ENCODE measurements around the gene ZBTB7C. TPM values are rescaled to one million over a fixed set of nuclear protein-coding genes. Genes with fewer than 3 reads are reported as not detected.

The ZBTB7C gene
- total RNA-seq, 1 experiment from 2014 or later = 0.18 TPM

- no peaks in the 10 kb centered on the region for H3K27me3 ChIP-seq (replicated peaks; ENCODE audit: control insufficient read depth, insufficient read depth, low read length)
- POLR2A ChIA-PET = interaction anchor here (0.6 kb wide), 1 partner anchor 25 kb away, joined by 3 read pairs; no protein-coding TSS in a partner anchor
- DNase-seq = no peak
- CTCF ChIA-PET = no interaction called here
- H3K9me3 ChIP-seq = no peaks in the 10 kb centered on the region
- no peak for TF ChIP-seq CTCF (IDR thresholded peaks at IDR 0.05; ENCODE audit: insufficient read depth in 1 of 2, low read depth in 1 of 2, low read length in 1 of 2, severe bottlenecking in 1 of 2, unreplicated experiment in 1 of 2)
- Mint-ChIP-seq H3K4me3 (ENCODE audit: unreplicated experiment) (peak overlapping the region; percentile 35), H3K4me1 (ENCODE audit: low read depth, unreplicated experiment) (peaks cover 7% of the 10 kb centered on the region), H3K9me3 (ENCODE audit: unreplicated experiment) (no peaks in the 10 kb centered on the region), H3K27me3 (ENCODE audit: insufficient read depth, unreplicated experiment) (peaks cover 3% of the 10 kb centered on the region), H3K27ac (ENCODE audit: unreplicated experiment) (no peak overlapping the region), H3K36me3 (ENCODE audit: insufficient read depth, unreplicated experiment) (no peaks in the 10 kb centered on the region)
- no peaks in the 10 kb centered on the region for H3K4me1 ChIP-seq
- H3K4me3 ChIP-seq (ENCODE audit: low read depth, low read length) = no peak overlapping the region
- H3K36me3 ChIP-seq (ENCODE audit: control insufficient read depth, insufficient read depth, low read length) = no peaks in the 10 kb centered on the region
- intact Hi-C loops (cut with micrococcal nuclease; ENCODE audit: unreplicated experiment) = no loop called here
- no TSS peak for BruUV-seq (replicated peaks)
Measured at GRCh38 chr18:48137374-48138081, 271.7 kb downstream of the ZBTB7C start.

- ChIA-PET POLR2A (no interaction called here), CTCF (no interaction called here)
- no peaks in the 10 kb centered on the region for H3K9me3 ChIP-seq
- Mint-ChIP-seq H3K9me3 (ENCODE audit: unreplicated experiment) (no peaks in the 10 kb centered on the region), H3K4me1 (ENCODE audit: low read depth, unreplicated experiment) (peaks cover 6% of the 10 kb centered on the region), H3K4me3 (ENCODE audit: unreplicated experiment) (peak overlapping the region; percentile 52), H3K27me3 (ENCODE audit: insufficient read depth, unreplicated experiment) (peaks cover 3% of the 10 kb centered on the region), H3K36me3 (ENCODE audit: insufficient read depth, unreplicated experiment) (no peaks in the 10 kb centered on the region), H3K27ac (ENCODE audit: unreplicated experiment) (no peak overlapping the region)
- no peaks in the 10 kb centered on the region for H3K27me3 ChIP-seq (replicated peaks; ENCODE audit: control insufficient read depth, insufficient read depth, low read length)
- H3K36me3 ChIP-seq (ENCODE audit: control insufficient read depth, insufficient read depth, low read length) = no peaks in the 10 kb centered on the region
- H3K4me1 ChIP-seq = no peaks in the 10 kb centered on the region
- intact Hi-C loops (cut with micrococcal nuclease; ENCODE audit: unreplicated experiment) = no loop called here
- DNase-seq = peak in 1 of 2 experiments; percentile 7
- H3K4me3 ChIP-seq (ENCODE audit: low read depth, low read length) = peak overlapping the region; percentile 30
- no TSS peak for BruUV-seq (replicated peaks)
- no peak for TF ChIP-seq CTCF (IDR thresholded peaks at IDR 0.05; ENCODE audit: insufficient read depth in 1 of 2, low read depth in 1 of 2, low read length in 1 of 2, severe bottlenecking in 1 of 2, unreplicated experiment in 1 of 2)
Measured at GRCh38 chr18:48136827-48137373, 272.3 kb downstream of the ZBTB7C start.

GRCh38 chr18:48136051-48136826, 272.9 kb downstream of the ZBTB7C start:
- no peak for DNase-seq
- no peaks in the 10 kb centered on the region for H3K27me3 ChIP-seq (replicated peaks; ENCODE audit: control insufficient read depth, insufficient read depth, low read length)
- H3K27ac Mint-ChIP-seq (ENCODE audit: unreplicated experiment) = no peak overlapping the region

More at GRCh38 chr18:48136051-48136826, 272.9 kb downstream of the ZBTB7C start:
- POLR2A ChIA-PET = no interaction called here
- CTCF ChIA-PET = no interaction called here
- H3K27me3 Mint-ChIP-seq (ENCODE audit: insufficient read depth, unreplicated experiment) = peaks cover 3% of the 10 kb centered on the region
- TF ChIP-seq CTCF (IDR thresholded peaks at IDR 0.05; ENCODE audit: insufficient read depth in 1 of 2, low read depth in 1 of 2, low read length in 1 of 2, severe bottlenecking in 1 of 2, unreplicated experiment in 1 of 2) = no peak
- peak overlapping the region; percentile 30 for H3K4me3 ChIP-seq (ENCODE audit: low read depth, low read length)
- H3K4me1 ChIP-seq = no peaks in the 10 kb centered on the region
- no TSS peak for BruUV-seq (replicated peaks)
- H3K9me3 Mint-ChIP-seq (ENCODE audit: unreplicated experiment) = no peaks in the 10 kb centered on the region
- no peaks in the 10 kb centered on the region for H3K9me3 ChIP-seq
- peak overlapping the region; percentile 52 for H3K4me3 Mint-ChIP-seq (ENCODE audit: unreplicated experiment)
- H3K36me3 ChIP-seq (ENCODE audit: control insufficient read depth, insufficient read depth, low read length) = no peaks in the 10 kb centered on the region
- intact Hi-C loops (cut with micrococcal nuclease; ENCODE audit: unreplicated experiment) = no loop called here
- peaks cover 6% of the 10 kb centered on the region for H3K4me1 Mint-ChIP-seq (ENCODE audit: low read depth, unreplicated experiment)
- no peaks in the 10 kb centered on the region for H3K36me3 Mint-ChIP-seq (ENCODE audit: insufficient read depth, unreplicated experiment)
